Parathyroid adenoma (tissue), 2 donors: ENCODE results near the gene PTBP1.

ENCODE experiments used
- H2AFZ ChIP-seq: fragments of 300-600 bp; sonication (generic); one replicate; pipeline ENCODE4 v1.7.0; 2017; ENCODE audit warnings: antibody characterized with exemption, mild to moderate bottlenecking
- H3K27ac ChIP-seq: fragments of 300-600 bp; sonication (generic); one replicate; pipeline ENCODE4 v1.7.0; 2017
- H3K27me3 ChIP-seq: fragments of 300-600 bp; sonication (generic); one replicate; pipeline ENCODE4 v1.7.0; 2017; ENCODE audit warnings: low read length; ENCODE audit not compliant: control insufficient read depth, insufficient read depth
- H3K36me3 ChIP-seq: fragments of 300-600 bp; sonication (generic); one replicate; pipeline ENCODE4 v1.7.0; 2017; ENCODE audit warnings: low read length; ENCODE audit not compliant: control insufficient read depth, insufficient read depth
- H3K4me1 ChIP-seq: fragments of 300-600 bp; sonication (generic); one replicate; pipeline ENCODE4 v1.7.0; 2017; ENCODE audit warnings: control low read depth
- H3K4me2 ChIP-seq: fragments of 300-600 bp; sonication (generic); one replicate; pipeline ENCODE4 v1.7.0; 2017; ENCODE audit warnings: low read length
- H3K4me3 ChIP-seq: fragments of 300-600 bp; sonication (generic); one replicate; pipeline ENCODE4 v1.7.0; 2017; ENCODE audit warnings: low read depth, low read length
- H3K79me2 ChIP-seq: fragments of 300-600 bp; sonication (generic); one replicate; pipeline ENCODE4 v1.7.0; 2017; ENCODE audit warnings: control low read depth
- H3K9ac ChIP-seq: fragments of 300-600 bp; sonication (generic); one replicate; pipeline ENCODE4 v1.7.0; 2017; ENCODE audit warnings: mild to moderate bottlenecking
- H3K9me3 ChIP-seq: fragments of 300-600 bp; sonication (generic); one replicate; pipeline ENCODE4 v1.7.0; 2017; ENCODE audit warnings: low read length; ENCODE audit not compliant: control insufficient read depth
- TF ChIP-seq, protein P1 (sequence below): fragments of 300-600 bp; sonication (generic); IDR thresholded peaks from one replicate; pipeline ENCODE4 v1.7.0; 2017; ENCODE audit warnings: antibody characterized with exemption, mild to moderate bottlenecking
- donor health status: primary hyperparathyroidism.

PTBP1 gene

DNA sequence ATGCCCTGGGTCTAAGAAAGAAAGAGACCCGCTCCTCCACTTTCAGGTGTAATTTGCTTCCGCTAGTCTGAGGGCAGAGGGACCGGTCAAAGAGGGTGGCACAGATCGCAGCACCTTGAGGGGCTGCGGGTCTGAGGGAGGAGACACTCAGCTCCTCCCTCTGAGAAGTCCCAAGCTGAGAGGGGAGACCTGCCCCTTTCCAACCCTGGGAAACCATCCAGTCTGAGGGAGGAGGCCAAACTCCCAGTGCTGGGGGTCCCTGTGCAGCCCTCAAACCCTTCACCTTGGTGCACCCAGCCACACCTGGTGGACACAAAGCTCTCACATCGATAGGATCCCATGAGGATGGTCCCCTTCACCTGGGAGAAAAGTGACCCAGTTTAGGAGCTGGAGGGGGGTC lies 33.4 kb upstream of the PTBP1 start:
- Histone ChIP-seq H2AFZ (no peak overlapping the region), H3K27ac (no peak overlapping the region), H3K9me3 (no peaks in the 10 kb centered on the region), H3K4me1 (no peaks in the 10 kb centered on the region), H3K27me3 (no peaks in the 10 kb centered on the region), H3K4me3 (no peak overlapping the region), H3K4me2 (no peak overlapping the region), H3K36me3 (no peaks in the 10 kb centered on the region), H3K9ac (no peak overlapping the region), H3K79me2 (no peaks in the 10 kb centered on the region)
- TF ChIP-seq, protein P1, sequence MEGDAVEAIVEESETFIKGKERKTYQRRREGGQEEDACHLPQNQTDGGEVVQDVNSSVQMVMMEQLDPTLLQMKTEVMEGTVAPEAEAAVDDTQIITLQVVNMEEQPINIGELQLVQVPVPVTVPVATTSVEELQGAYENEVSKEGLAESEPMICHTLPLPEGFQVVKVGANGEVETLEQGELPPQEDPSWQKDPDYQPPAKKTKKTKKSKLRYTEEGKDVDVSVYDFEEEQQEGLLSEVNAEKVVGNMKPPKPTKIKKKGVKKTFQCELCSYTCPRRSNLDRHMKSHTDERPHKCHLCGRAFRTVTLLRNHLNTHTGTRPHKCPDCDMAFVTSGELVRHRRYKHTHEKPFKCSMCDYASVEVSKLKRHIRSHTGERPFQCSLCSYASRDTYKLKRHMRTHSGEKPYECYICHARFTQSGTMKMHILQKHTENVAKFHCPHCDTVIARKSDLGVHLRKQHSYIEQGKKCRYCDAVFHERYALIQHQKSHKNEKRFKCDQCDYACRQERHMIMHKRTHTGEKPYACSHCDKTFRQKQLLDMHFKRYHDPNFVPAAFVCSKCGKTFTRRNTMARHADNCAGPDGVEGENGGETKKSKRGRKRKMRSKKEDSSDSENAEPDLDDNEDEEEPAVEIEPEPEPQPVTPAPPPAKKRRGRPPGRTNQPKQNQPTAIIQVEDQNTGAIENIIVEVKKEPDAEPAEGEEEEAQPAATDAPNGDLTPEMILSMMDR, result no peak

DNA sequence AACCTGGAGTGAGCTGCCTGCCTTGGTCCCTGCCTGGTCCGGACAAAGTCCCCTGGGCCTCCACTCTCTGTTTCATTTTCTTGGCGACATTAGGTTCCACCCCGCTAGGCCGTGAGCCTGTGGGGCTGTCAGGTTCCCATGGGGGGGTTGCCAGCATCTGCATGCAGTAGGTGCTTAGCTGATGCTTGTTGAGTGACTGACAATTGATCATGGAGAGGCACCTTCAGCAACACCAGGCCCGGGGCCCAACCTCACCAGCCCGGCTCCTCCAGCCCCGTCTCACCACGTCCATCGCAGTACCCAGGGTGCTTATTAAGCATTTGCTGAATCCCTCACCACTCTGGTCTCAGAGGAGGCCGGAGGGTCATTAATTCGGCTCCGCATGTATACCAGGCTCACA lies 33.0 kb upstream of the PTBP1 start:
- H3K27ac ChIP-seq, result no peak overlapping the region
- no peaks in the 10 kb centered on the region for H3K79me2 ChIP-seq
- no peak overlapping the region for H2AFZ ChIP-seq
- H3K4me2 ChIP-seq, result no peak overlapping the region
- no peaks in the 10 kb centered on the region for H3K27me3 ChIP-seq
- H3K9me3 ChIP-seq, result no peaks in the 10 kb centered on the region
- TF ChIP-seq, protein P1, result no peak
- no peak overlapping the region for H3K4me3 ChIP-seq
- no peaks in the 10 kb centered on the region for H3K36me3 ChIP-seq
- no peaks in the 10 kb centered on the region for H3K4me1 ChIP-seq
- H3K9ac ChIP-seq, result no peak overlapping the region

DNA sequence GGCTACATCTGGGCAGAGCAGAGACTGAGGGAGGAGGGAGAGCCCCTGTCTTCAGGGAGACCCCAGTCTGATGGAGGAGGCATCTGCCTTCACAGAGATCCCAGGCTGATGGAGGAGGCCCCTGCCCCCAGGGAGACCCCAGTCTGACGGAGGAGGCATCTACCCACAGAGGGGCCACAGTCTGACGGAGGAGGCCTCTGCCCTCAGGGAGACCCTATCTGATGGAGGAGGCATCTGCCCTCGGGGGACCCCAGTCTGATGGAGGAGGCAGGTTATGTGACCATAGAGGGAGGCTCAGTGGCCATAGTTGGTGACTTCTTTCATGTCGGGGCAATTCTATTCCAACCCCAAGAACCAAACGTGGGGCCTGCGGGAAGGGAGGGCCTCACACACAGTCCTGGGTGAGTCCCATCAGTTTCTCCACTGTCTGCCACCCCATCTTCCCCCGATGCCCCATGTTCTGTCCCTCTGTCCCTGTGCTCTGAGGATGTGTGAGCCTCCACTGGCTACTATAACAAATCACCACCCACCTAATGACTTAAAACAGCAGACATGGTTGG lies 32.0 kb upstream of the PTBP1 start:
- Histone ChIP-seq H3K27me3 (no peaks in the 10 kb centered on the region), H2AFZ (no peak overlapping the region), H3K9me3 (no peaks in the 10 kb centered on the region), H3K4me2 (no peak overlapping the region), H3K79me2 (no peaks in the 10 kb centered on the region), H3K4me3 (no peak overlapping the region), H3K9ac (no peak overlapping the region), H3K27ac (no peak overlapping the region), H3K4me1 (no peaks in the 10 kb centered on the region), H3K36me3 (no peaks in the 10 kb centered on the region)
- TF ChIP-seq, protein P1, result no peak

DNA sequence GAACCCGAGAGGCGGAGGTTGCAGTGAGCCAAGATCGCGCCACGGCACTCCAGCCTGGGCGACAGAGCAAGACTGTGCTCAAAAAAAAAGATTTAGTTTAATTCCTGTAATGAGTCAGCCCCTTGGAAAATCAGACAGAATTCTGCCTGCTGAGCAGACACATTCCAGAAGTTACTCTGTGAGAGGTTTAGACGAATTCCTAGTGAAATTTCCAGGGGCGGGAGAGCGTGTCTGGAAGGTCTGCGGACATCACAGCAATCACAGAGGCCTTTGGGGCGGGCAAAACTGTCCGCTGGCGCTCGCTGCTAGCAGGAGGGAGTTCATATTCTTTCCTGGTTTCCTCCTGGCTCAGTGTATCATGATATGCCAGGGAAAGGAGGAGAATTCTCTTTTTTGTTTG lies 28.8 kb upstream of the PTBP1 start:
- H3K27ac ChIP-seq, result no peak overlapping the region
- no peak overlapping the region for H3K4me3 ChIP-seq

DNA sequence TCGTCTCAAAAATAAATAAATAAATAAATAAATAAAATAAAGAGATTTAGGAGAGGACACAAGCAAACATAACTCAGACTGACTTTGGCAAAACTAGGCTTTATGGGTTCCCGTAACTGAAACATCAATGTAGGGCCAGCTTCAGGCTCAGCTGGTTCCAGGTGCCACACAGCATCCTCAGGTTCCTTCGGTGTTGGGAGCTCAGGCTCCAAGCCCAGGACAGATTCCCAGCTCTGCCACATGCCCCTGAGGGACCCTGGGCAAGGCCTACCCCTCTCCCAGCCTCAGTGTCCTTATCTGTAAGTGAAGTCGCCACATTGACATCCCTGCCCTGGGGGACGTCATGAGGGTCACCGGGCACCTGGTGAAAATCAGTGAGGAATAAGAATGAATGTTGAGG lies 27.6 kb upstream of the PTBP1 start:
- TF ChIP-seq, protein P1, result no peak
- H3K79me2 ChIP-seq, result no peaks in the 10 kb centered on the region

More for the DNA sequence above, 28.8 kb upstream of the PTBP1 start:
- TF ChIP-seq, protein P1, result no peak
- Histone ChIP-seq H3K36me3 (no peaks in the 10 kb centered on the region), H3K4me2 (no peak overlapping the region), H3K4me1 (peaks cover 6% of the 10 kb centered on the region), H3K9me3 (no peaks in the 10 kb centered on the region), H3K9ac (no peak overlapping the region), H2AFZ (no peak overlapping the region), H3K27me3 (no peaks in the 10 kb centered on the region), H3K79me2 (no peaks in the 10 kb centered on the region)

More for the DNA sequence above, 27.6 kb upstream of the PTBP1 start:
- Histone ChIP-seq H3K4me1 (peaks cover 6% of the 10 kb centered on the region), H2AFZ (no peak overlapping the region), H3K4me2 (no peak overlapping the region), H3K27ac (no peak overlapping the region), H3K36me3 (no peaks in the 10 kb centered on the region), H3K9ac (no peak overlapping the region), H3K9me3 (no peaks in the 10 kb centered on the region), H3K27me3 (no peaks in the 10 kb centered on the region), H3K4me3 (no peak overlapping the region)
